ENCODE data around the gene KCTD10. TPM values are rescaled to one million over a fixed set of nuclear protein-coding genes. Genes with fewer than 3 reads are reported as not detected.
"Not testable (repeated sequence)": the region's sequence is repeated elsewhere in the genome, so short reads cannot be mapped to it uniquely, and the experiment has no call there.

KCTD10 gene
- total RNA-seq, 1 donor = 36.9 TPM

DNA sequence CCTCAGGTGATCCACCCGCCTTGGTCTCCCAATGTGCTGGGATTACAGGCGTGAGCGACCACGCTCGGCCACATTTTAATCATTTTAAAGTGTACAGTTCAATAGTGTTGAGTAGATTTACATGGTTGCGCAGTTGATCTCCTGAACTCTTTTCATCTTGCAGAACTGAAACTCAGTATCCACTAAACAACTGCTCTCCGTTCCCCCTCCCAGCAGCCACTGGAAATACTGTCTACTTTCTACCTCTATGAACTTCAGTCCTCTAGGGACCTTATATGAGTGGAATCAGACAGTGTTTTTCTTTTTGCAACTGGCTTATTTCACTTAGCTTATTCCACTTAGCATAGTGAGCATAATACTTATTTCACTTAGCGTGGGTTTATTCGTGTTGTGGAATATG, 53.7 kb downstream of the KCTD10 start:
- DNase-seq (ENCODE audit: low read depth in 2 of 3, low spot score in 2 of 3) = no peak

DNA sequence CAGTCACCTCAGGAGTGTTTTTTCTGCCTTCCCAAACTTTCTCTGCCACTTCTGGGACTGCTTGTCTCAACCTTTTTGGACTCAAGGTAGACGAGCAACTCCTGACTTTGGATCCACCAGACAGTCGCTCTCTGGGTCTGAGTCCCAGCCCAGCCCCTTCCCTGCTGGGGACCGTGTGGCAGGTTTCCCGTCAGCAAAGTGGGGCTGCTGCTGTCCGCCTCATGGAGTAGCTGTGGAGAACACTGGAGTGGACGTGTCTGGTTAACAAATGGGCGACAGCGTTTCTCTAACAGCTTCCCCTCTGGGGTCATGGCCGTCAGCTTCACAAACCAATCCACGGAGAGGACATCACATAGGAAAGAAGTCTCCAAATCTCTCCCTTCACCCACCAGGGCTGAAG, 54.8 kb downstream of the KCTD10 start:
- no peak for DNase-seq (ENCODE audit: low read depth in 2 of 3, low spot score in 2 of 3)

DNA sequence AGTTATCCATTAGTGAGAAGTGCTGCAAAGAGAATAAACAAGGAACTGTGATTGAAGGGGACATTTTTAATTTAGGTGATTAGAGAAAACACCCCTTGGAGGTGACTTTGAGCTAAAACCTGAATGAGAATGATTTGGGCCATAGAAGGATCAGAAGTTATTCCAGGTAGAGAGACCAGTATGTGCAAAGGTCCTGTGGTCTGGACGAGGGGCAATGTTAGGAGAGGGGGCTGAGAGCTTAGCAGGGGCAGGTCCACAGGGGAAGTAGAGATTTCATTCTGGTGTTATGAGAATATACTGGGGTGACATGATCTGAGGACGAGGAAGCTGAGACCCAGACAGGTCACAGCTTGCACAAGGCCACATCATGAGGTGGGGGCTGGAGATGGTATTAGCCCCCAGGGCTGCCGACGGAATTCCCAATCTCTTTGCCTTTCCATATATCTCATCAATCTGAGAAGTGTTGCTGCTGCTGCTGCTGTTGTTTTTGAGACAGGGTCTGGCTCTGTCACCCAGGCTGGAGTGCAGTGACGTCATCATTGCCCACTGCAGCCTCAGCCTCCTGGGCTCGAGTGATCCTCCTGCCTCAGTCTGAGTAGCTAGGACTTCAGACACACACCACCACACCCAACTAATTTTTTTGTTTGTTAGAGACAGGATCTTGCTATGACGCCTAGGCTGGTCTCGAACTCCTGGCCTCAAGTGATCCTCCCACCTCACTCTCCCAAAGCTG, 55.6 kb downstream of the KCTD10 start:
- DNase-seq (ENCODE audit: low read depth in 2 of 3, low spot score in 2 of 3) = no peak

DNA sequence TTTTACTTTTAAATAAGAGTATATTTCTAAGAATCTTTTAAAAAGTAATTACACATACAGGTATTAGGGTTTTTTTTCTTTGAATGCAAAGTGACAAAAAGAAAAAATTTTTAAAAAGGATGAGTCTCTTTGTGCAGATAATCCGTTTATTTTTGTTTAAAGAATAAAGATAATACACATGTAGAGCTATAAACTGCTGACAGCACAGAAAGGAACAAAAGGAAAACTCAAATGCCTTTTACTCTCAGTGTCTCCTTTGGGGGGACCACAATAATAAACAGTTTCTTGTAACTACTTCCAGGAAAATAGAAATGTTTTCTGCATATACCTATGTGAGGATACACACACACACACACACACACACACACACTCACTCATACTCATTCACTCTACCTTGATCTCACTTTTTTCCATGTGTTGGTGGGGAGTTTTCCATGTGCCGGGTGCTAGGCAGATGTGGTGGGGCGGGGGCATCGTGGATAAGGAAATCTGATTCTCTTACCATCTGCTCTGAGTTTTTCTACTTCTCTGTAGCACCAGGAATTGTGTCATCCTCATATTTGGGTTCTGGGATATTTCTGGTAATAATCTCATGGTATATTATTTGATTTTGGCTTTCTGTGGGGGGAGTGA, 58.1 kb downstream of the KCTD10 start:
- DNase-seq (ENCODE audit: low read depth in 2 of 3, low spot score in 2 of 3) = no peak

DNA sequence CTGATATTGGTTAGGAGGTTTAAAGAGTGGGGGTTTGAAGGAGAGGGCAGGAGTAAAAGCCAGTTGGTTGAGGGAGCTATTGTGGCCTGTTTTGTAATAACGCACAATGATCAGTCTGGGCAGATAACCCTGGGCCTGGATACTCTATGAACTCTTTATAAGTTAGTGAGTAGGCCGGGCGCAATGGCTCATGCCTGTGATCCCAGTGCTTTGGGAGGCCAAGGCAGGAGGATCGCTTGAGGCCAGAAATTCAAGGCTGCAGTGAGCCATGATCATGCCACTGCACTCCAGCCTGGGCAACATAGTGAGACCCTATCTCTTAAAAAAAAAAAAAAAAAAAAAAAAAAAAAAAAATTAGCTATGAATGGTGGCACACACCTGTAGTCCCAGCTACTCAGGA, 71.0 kb downstream of the KCTD10 start:
- not testable (repeated sequence) for DNase-seq (ENCODE audit: low read depth in 2 of 3, low spot score in 2 of 3)

DNA sequence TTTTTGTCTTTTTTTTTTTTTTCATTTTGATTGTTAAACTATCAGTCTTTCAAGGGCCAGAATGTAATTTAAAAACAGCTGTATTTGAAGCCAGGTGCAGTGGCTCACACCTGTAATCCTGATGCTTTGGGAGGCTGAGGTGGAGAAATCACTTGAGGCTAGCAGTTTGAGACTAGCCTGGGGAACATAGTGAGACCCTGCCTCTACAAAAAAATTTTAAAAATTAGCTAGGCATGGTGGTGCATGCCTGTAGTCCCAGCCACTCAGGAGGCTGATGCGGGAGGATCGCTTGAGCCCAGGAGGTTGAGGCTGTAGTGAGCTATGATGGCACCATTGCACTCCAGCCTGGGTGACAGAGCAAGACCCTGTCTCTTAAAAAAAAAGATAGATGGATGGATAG, 72.3 kb downstream of the KCTD10 start:
- DNase-seq (ENCODE audit: low read depth in 2 of 3, low spot score in 2 of 3) = not testable (repeated sequence)

Other genes with a start within 250 kb of the KCTD10 start
- gene FOXN4, start 168.0 kb downstream of the KCTD10 start, total RNA-seq = under 0.01 TPM
- gene MYO1H, start 129.4 kb downstream of the KCTD10 start, total RNA-seq = not detected
- 21.0 TPM for gene UBE3B, start 334 bp upstream of the KCTD10 start, total RNA-seq
- 22.9 TPM for gene MMAB, start 96.2 kb upstream of the KCTD10 start, total RNA-seq
- 13.2 TPM for gene MVK, start 96.5 kb upstream of the KCTD10 start, total RNA-seq
- 0.81 TPM for gene FAM222A, start 236.5 kb upstream of the KCTD10 start, total RNA-seq